Measurements from ENCODE around the gene F5. TPM values are rescaled to one million over a fixed set of nuclear protein-coding genes. Genes with fewer than 3 reads are reported as not detected.

F5 gene
- total RNA-seq, 1 experiment from 2014 or later = 0.37 TPM

- peak overlapping the region; percentile 6; the same call in 1 of the 2 replicates for H3K4me2 ChIP-seq (ENCODE audit: low read length)
- H3K9ac ChIP-seq (ENCODE audit: low read length) = no peak overlapping the region
- intact Hi-C loops (cut with micrococcal nuclease) = loop anchor here (5.0 kb wide), 1 partner anchor 38 kb away; the partner anchor contains the start of gene SLC19A2
- no peak overlapping the region for H3K4me3 ChIP-seq (replicated peaks in 1 of 2; ENCODE audit: low read depth in 1 of 2, low read length in 2 of 2)
- no peak overlapping the region for H2AFZ ChIP-seq (ENCODE audit: low read depth, low read length, poor library complexity, severe bottlenecking)
- no peaks in the 10 kb centered on the region for H3K27me3 ChIP-seq (ENCODE audit: insufficient read depth, low read length)
- RAD21 ChIA-PET (ENCODE audit: low non-redundant PET in 1 of 2, low total read pairs in 2 of 2, uncharacterized antibody in 2 of 2, unreplicated experiment in 2 of 2) = no interaction called here
- H3K36me3 ChIP-seq (ENCODE audit: control insufficient read depth in 1 of 2, insufficient read depth in 2 of 2, low read length in 2 of 2) = no peaks in the 10 kb centered on the region
- POLR2A ChIA-PET = no interaction called here
- BruUV-seq (replicated peaks) = no TSS peak
- TF ChIP-seq EGR1 (IDR thresholded peaks at IDR 0.05; ENCODE audit: low read depth) (no peak), FOSL1 (IDR thresholded peaks at IDR 0.05; ENCODE audit: low read depth) (no peak), EZH2phosphoT487 (IDR thresholded peaks at IDR 0.05; ENCODE audit: borderline replicate concordance) (no peak), ZNF274 (IDR thresholded peaks at IDR 0.05; ENCODE audit: low read depth, low read length) (no peak), CBX3 (IDR thresholded peaks at IDR 0.05; ENCODE audit: low read depth) (no peak), REST (IDR thresholded peaks at IDR 0.05; ENCODE audit: low read depth) (no peak), POLR2AphosphoS5 (IDR thresholded peaks at IDR 0.05; ENCODE audit: low read depth, low read length) (no peak), YY1 (IDR thresholded peaks at IDR 0.05; ENCODE audit: extremely low read depth, insufficient replicate concordance, low read depth, low read length) (no peak), MAX (IDR thresholded peaks at IDR 0.05) (no peak), JUND (IDR thresholded peaks at IDR 0.05) (no peak), TCF7L2 (IDR thresholded peaks at IDR 0.05; ENCODE audit: borderline replicate concordance, extremely low read depth, insufficient read depth, insufficient read length) (no peak)
- DNase-seq (ENCODE audit: low read depth, low spot score) (no peak), ATAC-seq (no peak)
- H3K79me2 ChIP-seq (ENCODE audit: insufficient read depth, low read length) = no peaks in the 10 kb centered on the region
- CTCF ChIA-PET = no interaction called here
- H4K20me1 ChIP-seq (ENCODE audit: insufficient read depth) = no peaks in the 10 kb centered on the region
- peaks cover 22 to 36% of the 10 kb centered on the region in 2 experiments for H3K4me1 ChIP-seq (ENCODE audit: control insufficient read depth in 1 of 2, insufficient read depth in 2 of 2, low read length in 2 of 2)
- no peaks in the 10 kb centered on the region for H3K9me3 ChIP-seq (ENCODE audit: control insufficient read depth in 1 of 2, insufficient read depth in 1 of 2, low read depth in 1 of 2, low read length in 2 of 2)
- H3K27ac ChIP-seq (ENCODE audit: low read depth, low read length) = no peak overlapping the region
- no peaks in the 10 kb centered on the region for H3K9me2 ChIP-seq (ENCODE audit: insufficient read depth)
Observed at GRCh38 chr1:169525391-169525790, 60.9 kb downstream of the F5 start.
